HepG2 (cell line): Measurements from ENCODE around the gene ZNF117. TPM values are rescaled to one million over a fixed set of nuclear protein-coding genes. Genes with fewer than 3 reads are reported as not detected.
A peak's percentile ranks its signal among the peaks of the same experiment; 100 is the strongest.

Source experiments
- EP300 ChIP-seq, 3 experiments: sonication (generic) in 1 of 3; formaldehyde crosslinking in 1 of 3; IDR thresholded peaks; 2 replicates each; pipeline versions ENCODE4 v1.5.1 to v1.6.1; 2011 to 2020; ENCODE audit warnings: low read depth in 2 of 3, low read length in 2 of 3, borderline replicate concordance in 1 of 3, improper control_type of control experiment in 1 of 3, mild to moderate bottlenecking in 1 of 3, missing genetic modification reagents in 1 of 3, moderate library complexity in 1 of 3
- FOSL1 ChIP-seq: sonication (generic); formaldehyde crosslinking; IDR thresholded peaks from 2 replicates; pipeline ENCODE4 v1.9.0; 2021; ENCODE audit warnings: missing genetic modification reagents, borderline replicate concordance
- GZF1 ChIP-seq: sonication (generic); formaldehyde crosslinking; IDR thresholded peaks from 2 replicates; pipeline ENCODE4 v1.5.1; 2020; ENCODE audit warnings: mild to moderate bottlenecking, missing genetic modification reagents
- HOXA5 ChIP-seq: sonication (generic); formaldehyde crosslinking; IDR thresholded peaks from 2 replicates; pipeline ENCODE4 v1.4.0; 2020; ENCODE audit warnings: missing genetic modification reagents
- JARID2 ChIP-seq: sonication (generic); formaldehyde crosslinking; IDR thresholded peaks from 2 replicates; pipeline ENCODE4 v1.8.1; 2023; ENCODE audit warnings: missing genetic modification reagents, inconsistent platforms; ENCODE audit not compliant: insufficient replicate concordance
- KDM2A ChIP-seq: sonication (generic); formaldehyde crosslinking; IDR thresholded peaks from 2 replicates; pipeline ENCODE4 v1.4.0; 2020; ENCODE audit warnings: low read depth, missing genetic modification reagents, borderline replicate concordance
- KDM5B ChIP-seq: sonication (generic); formaldehyde crosslinking; IDR thresholded peaks from 2 replicates; pipeline ENCODE4 v1.4.0; 2020; ENCODE audit warnings: missing genetic modification reagents, mild to moderate bottlenecking, borderline replicate concordance
- NBN ChIP-seq: fragments of 450-650 bp; conservative IDR thresholded peaks from 2 replicates; pipeline ENCODE4 v1.6.1; 2017
- RBM39 ChIP-seq: fragments of 200-400 bp; formaldehyde crosslinking; IDR thresholded peaks from one replicate; pipeline ENCODE4 v1.6.1; 2018; ENCODE audit warnings: antibody characterized with exemption, mild to moderate bottlenecking, low read depth, low read length; ENCODE audit not compliant: poor library complexity, severe bottlenecking
- TP53 ChIP-seq: sonication (generic); formaldehyde crosslinking; conservative IDR thresholded peaks from 2 replicates; pipeline ENCODE4 v1.4.0; 2020; ENCODE audit warnings: missing genetic modification reagents
- ZBTB38 ChIP-seq: sonication (generic); formaldehyde crosslinking; IDR thresholded peaks from 2 replicates; pipeline ENCODE4 v1.5.1; 2020; ENCODE audit warnings: mild to moderate bottlenecking, missing genetic modification reagents
- ZGPAT ChIP-seq: IDR thresholded peaks from 2 replicates; pipeline ENCODE4 v1.6.1; 2016; ENCODE audit warnings: mild to moderate bottlenecking
- ZNF232 ChIP-seq: sonication (generic); formaldehyde crosslinking; IDR thresholded peaks from 2 replicates; pipeline ENCODE4 v1.4.0; 2020; ENCODE audit warnings: missing genetic modification reagents, borderline replicate concordance
- ZNF615 ChIP-seq: sonication (generic); formaldehyde crosslinking; IDR thresholded peaks from 2 replicates; pipeline ENCODE4 v1.5.0; 2020; ENCODE audit warnings: mild to moderate bottlenecking, missing genetic modification reagents, borderline replicate concordance
- ZNF639 ChIP-seq: conservative IDR thresholded peaks from 2 replicates; pipeline ENCODE4 v1.6.1; 2018; ENCODE audit warnings: missing genetic modification reagents
- ZNF788 ChIP-seq: sonication (generic); formaldehyde crosslinking; IDR thresholded peaks from 2 replicates; pipeline ENCODE4 v1.5.0; 2020; ENCODE audit warnings: mild to moderate bottlenecking, missing genetic modification reagents, borderline replicate concordance
- ZSCAN20 ChIP-seq: sonication (generic); formaldehyde crosslinking; IDR thresholded peaks from 2 replicates; pipeline ENCODE4 v1.4.0; 2020; ENCODE audit warnings: missing genetic modification reagents, mild to moderate bottlenecking, borderline replicate concordance
- polyA plus RNA-seq, 8 experiments: library from polyadenylated mRNA; depleted of rRNA in 3 of 8; stranded (reverse) in 7 of 8; unstranded in 1 of 8; fragments of >200 nt; fragmentation: Illumina TruSeq in 4 of 8; extraction: Trizol in 4 of 8; gene quantifications; 2 replicates each; pipeline versions ENCODE4 v1.2.1 to v1.2.3, GENCODE V29; 2011 to 2016; ENCODE audit warnings: low read depth in 4 of 8, missing spikeins in 1 of 8, mixed read lengths in 1 of 8; ENCODE audit not compliant: insufficient read depth in 1 of 8
- total RNA-seq, 5 experiments: library from RNA; depleted of rRNA; stranded (reverse); fragments of >200 nt; fragmentation: Illumina TruSeq; extraction: Trizol; gene quantifications; 2 replicates each; pipeline ENCODE4 v1.2.3, GENCODE V29; 2016; ENCODE audit warnings: low read depth in 1 of 5
- TF ChIP-seq, protein P1 (sequence below): sonication (generic); formaldehyde crosslinking; IDR thresholded peaks from 2 replicates; pipeline ENCODE4 v1.4.0; 2020; ENCODE audit warnings: missing genetic modification reagents
- TF ChIP-seq, protein P2 (sequence below): sonication (generic); formaldehyde crosslinking; IDR thresholded peaks from 2 replicates; pipeline ENCODE4 v1.8.1; 2023; ENCODE audit warnings: missing genetic modification reagents, inconsistent platforms, borderline replicate concordance
- TF ChIP-seq, protein P3 (sequence below): sonication (generic); formaldehyde crosslinking; IDR thresholded peaks from 2 replicates; pipeline ENCODE4 v1.9.0; 2021; ENCODE audit warnings: missing genetic modification reagents, mild to moderate bottlenecking, borderline replicate concordance

Gene ZNF117
- total and polyA plus RNA-seq, 2 of the 13 experiments (the other 11 are each of a cell fraction or from before 2014, with no cell fraction given): 6.6 to 20.0 TPM

DNA sequence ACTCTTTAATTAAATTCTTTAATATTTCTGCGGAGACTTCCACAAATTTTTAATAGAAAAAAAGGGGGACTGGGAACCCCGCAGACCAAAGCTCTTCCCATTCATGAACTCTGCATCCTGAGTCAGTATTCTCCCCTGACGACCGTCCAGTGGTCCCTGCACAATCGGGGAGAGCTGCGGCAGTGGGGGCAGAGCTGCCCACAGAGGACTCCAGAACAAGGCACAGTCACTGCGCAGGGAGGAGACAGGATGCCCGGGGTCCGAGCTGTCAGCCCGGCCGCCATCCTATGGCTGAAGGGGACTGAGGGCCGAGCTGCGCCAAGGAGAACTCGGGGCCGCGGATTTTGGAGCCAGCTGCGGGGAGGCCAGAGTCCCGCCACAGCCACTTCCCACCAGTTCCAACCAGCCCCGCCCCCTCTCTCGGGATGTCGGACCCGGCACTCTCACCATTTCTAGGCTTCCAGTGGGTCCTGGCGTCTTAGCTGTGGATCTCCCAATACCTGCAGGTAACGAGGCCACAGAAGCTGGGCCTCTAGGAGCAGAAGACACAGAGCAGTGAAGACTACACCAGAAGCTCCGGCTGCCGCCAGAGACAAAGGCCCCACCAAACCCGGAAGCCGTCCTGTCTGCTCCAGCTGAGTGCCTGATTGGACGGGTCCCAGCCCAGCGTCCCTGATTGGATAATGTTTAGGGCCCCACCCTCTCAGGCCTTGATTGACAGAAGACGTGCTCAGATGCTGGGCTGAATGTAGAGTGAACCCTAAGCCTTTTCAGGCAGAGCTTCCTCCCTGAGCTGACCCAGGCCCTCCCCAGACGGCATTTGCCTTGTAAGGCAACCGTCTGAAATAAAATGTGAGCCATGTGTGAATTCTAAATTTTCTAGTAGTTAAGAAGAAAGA lies 15.5 kb upstream of the ZNF117 start, which contains the start of gene ERV3-1 (continued):
- TF ChIP-seq ZBTB38 (CRISPR knock-in tag) (peak; percentile 33; the same call in 1 of the 2 replicates), KDM5B (peak; percentile 79; the same call in 1 of the 2 replicates), TP53 (CRISPR knock-in tag) (peak; percentile 77; the same call in 1 of the 2 replicates), KDM2A (CRISPR knock-in tag) (peak; percentile 55; the same call in 1 of the 2 replicates), FOSL1 (no peak), ZNF232 (CRISPR knock-in tag) (peak; percentile 86; the same call in 1 of the 2 replicates), GZF1 (CRISPR knock-in tag) (no peak), JARID2 (CRISPR knock-in tag) (peak; percentile 79), ZGPAT (CRISPR knock-in tag) (peak; percentile 80; the same call in 1 of the 2 replicates), NBN (no peak), ZNF615 (no peak), ZSCAN20 (no peak), ZNF788 (CRISPR knock-in tag) (peak; percentile 83; the same call in 1 of the 2 replicates), ZNF639 (CRISPR knock-in tag) (no peak), EP300 (IDR thresholded peaks at IDR 0.05; ENCODE audit: low read depth in 2 of 2, low read length in 2 of 2) (no peak), EP300 (CRISPR knock-in tag; IDR thresholded peaks at IDR 0.05; ENCODE audit: borderline replicate concordance) (no peak), RBM39 (peak; percentile 81), HOXA5 (CRISPR knock-in tag) (0 out of 2 replicates have a peak, but pooled peaks have one; percentile 66)
- TF ChIP-seq, protein P1, sequence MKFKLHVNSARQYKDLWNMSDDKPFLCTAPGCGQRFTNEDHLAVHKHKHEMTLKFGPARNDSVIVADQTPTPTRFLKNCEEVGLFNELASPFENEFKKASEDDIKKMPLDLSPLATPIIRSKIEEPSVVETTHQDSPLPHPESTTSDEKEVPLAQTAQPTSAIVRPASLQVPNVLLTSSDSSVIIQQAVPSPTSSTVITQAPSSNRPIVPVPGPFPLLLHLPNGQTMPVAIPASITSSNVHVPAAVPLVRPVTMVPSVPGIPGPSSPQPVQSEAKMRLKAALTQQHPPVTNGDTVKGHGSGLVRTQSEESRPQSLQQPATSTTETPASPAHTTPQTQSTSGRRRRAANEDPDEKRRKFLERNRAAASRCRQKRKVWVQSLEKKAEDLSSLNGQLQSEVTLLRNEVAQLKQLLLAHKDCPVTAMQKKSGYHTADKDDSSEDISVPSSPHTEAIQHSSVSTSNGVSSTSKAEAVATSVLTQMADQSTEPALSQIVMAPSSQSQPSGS (CRISPR knock-in tag): peak; percentile 35; the same call in 1 of the 2 replicates
- TF ChIP-seq, protein P2, sequence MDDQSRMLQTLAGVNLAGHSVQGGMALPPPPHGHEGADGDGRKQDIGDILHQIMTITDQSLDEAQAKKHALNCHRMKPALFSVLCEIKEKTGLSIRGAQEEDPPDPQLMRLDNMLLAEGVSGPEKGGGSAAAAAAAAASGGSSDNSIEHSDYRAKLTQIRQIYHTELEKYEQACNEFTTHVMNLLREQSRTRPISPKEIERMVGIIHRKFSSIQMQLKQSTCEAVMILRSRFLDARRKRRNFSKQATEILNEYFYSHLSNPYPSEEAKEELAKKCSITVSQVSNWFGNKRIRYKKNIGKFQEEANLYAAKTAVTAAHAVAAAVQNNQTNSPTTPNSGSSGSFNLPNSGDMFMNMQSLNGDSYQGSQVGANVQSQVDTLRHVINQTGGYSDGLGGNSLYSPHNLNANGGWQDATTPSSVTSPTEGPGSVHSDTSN (CRISPR knock-in tag): peak; percentile 66; the same call in 1 of the 2 replicates
- TF ChIP-seq, protein P3, sequence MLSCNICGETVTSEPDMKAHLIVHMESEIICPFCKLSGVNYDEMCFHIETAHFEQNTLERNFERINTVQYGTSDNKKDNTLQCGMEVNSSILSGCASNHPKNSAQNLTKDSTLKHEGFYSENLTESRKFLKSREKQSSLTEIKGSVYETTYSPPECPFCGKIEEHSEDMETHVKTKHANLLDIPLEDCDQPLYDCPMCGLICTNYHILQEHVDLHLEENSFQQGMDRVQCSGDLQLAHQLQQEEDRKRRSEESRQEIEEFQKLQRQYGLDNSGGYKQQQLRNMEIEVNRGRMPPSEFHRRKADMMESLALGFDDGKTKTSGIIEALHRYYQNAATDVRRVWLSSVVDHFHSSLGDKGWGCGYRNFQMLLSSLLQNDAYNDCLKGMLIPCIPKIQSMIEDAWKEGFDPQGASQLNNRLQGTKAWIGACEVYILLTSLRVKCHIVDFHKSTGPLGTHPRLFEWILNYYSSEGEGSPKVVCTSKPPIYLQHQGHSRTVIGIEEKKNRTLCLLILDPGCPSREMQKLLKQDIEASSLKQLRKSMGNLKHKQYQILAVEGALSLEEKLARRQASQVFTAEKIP (CRISPR knock-in tag): no peak
